ENCODE measurements around the gene SLC9A9.

Gene SLC9A9

DNA sequence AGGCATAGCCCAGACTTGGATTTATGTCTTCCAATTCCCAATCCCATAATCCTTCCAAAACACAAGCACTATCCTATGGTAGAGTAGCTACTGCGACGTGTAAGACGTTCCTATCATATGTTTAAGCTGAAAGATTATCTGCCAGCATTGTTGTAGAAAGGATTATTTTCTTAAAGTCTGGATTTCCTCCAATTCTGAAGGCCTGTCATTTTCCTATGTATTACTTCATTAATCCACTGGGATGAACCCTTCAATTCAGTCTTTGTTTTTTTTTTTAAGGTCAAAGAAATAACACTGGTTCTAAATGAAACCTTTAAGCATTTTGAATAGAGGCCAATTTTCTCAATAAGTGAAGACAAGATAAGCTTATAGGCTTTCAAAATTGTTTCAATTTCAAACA, 289.0 kb downstream of the SLC9A9 start:
- DNase-seq (ENCODE audit: low read depth) = no peak

DNA sequence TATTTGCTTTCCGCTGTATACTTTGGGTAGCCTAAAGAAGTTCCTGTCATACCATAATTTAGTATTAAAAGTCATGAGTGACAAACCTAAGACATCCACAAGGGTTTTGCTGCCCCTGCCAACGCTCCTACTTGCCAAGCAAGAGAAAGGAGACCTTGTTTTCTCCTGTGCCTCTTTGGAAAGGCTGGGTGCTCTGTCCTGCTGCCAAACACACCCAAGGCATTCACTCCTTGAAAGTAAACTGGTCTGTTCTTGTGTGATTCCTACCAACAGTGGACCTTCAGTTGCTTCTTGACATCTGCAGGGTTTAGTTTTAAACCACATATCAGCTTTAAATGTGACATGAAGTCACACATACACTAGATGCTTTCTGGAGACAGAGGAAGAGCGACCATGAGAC, 295.4 kb downstream of the SLC9A9 start:
- DNase-seq (ENCODE audit: low read depth) = no peak

DNA sequence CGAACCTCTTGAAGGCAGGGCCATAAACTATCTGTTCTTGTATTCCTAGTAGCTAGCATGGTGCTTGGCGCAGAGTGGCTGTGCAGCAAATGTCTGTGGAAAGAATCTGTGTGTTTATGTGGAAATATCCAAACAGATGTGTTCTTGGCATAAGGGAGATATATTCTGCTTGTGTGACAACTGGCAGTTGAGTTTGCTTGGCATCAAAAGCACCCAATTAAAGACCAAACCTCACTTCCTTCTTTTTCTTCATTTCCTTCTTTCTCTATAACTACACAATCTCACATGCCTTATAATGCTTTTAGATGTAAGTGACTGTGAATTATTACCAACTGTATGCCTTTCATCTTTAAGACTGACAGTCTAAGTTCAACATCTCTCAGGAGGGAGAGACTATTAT, 296.5 kb downstream of the SLC9A9 start:
- no peak for DNase-seq (ENCODE audit: low read depth)

DNA sequence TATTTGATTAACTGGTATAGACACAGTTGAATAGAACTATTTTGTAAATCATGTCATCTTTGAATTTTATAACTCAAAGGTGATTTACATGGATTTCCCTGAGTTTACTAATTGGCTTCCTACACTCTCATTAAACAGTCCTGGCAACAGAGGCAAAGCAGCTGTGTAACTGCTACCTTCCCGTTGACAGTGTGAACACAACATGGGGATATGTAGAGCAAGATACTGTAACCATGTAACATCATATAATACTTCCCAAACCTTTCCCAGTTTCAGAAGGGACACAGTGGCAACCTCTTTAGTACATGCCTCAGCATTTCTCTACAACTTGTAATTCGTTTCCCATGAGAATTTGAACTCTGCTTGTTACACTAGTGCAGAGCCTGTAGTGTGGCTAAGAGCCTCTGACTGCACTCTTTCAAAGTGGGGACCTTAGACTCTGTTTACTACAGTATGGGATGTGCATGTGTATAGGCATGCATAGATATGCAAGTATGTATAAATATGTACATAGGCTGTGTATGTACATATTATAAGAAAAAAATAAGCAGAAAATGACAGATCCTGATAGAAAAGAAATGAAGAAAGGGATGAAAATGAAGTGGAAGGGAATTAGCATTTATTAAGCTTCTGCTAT, 299.3 kb downstream of the SLC9A9 start:
- DNase-seq (ENCODE audit: low read depth) = no peak

DNA sequence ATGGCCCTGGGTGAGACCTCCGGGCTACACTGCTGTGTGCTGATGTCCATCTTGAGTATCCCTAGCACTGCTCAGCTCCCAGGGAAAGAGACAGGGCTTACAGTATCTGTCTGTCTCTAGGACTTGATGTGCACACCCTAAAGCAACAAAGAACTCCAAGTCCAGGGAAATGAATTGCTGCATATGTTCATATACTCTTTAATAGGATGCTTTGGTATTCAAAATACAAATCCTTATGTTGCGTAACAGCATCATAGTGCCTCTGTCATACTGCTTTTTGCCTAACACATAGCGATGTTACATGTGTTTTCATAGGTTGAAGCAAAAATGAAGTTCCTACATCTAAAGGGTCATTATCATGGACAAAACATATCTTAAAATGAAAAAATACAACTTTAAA, 299.9 kb downstream of the SLC9A9 start:
- DNase-seq (ENCODE audit: low read depth) = no peak

DNA sequence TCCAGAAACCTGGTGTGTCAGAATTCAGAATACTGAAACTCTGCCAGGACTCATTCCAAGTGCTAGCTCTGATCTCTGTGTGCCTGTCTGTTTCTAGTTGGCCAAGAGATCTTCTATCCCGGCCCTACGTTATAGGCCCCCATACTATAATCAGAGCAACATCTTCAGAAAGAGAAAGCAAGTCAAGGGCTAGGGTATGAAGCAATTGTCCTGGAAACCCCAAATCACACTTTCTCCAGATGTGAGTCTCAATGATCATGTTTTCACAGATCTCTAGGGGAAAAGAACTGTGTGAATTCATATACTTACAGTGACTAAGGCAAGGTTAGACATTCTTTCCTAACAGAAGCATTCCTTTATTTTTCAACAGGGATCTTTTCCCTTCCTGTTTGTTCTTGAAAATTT, 309.7 kb downstream of the SLC9A9 start:
- DNase-seq (ENCODE audit: low read depth) = peak; percentile 9

DNA sequence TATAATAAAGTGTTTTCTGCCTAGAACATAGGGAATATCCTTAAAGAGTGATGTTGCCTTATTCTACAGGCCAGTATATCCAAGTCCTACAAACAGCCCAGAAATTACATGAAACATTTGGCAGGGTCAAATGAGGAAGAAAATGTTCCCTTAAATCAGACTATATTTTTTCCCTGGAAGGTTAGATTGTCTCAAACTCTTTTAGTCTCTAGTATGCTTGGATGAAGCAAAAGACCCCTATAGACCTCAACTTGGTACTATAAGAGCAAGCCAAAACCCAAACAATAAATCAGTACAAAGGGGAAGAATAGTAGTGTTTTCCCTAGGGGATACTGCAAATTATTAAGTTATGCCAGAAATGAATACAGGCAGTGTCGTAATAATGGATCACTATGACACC, 310.2 kb downstream of the SLC9A9 start:
- no peak for DNase-seq (ENCODE audit: low read depth)

DNA sequence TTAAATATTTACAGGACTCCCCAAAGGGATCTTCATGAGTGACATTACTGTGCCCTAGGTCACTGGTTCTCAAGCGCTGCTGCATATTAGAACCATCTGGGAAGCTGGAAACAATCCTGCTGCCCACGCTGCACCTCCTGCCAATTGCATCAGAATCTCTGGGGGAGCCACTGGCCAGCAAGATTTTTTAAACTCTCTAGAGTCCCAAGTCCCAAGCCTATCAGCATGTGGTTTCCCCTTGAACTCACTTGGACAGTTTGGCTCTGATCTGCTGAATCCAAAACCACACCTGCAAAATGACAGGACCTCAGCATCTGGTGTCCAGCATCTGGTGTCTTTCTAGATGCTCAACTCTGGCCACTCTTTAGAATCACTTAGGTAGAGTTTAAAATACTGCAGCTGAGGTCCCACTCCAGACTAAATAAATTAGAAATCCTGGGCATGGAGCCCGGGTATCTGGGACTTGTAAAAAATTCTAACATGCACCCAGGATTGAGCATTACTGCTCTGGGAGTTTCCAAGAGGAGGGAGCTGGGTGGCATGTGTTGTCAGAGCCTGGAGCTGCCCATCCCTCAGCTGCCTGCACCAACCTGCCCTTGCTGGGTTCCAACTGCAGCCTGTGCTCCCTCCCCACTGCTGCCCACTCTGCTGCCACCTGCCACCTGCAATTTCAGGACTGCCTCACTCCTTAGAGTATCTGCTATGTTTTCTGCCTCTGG, 311.3 kb downstream of the SLC9A9 start:
- DNase-seq (ENCODE audit: low read depth) = peak; percentile 34

DNA sequence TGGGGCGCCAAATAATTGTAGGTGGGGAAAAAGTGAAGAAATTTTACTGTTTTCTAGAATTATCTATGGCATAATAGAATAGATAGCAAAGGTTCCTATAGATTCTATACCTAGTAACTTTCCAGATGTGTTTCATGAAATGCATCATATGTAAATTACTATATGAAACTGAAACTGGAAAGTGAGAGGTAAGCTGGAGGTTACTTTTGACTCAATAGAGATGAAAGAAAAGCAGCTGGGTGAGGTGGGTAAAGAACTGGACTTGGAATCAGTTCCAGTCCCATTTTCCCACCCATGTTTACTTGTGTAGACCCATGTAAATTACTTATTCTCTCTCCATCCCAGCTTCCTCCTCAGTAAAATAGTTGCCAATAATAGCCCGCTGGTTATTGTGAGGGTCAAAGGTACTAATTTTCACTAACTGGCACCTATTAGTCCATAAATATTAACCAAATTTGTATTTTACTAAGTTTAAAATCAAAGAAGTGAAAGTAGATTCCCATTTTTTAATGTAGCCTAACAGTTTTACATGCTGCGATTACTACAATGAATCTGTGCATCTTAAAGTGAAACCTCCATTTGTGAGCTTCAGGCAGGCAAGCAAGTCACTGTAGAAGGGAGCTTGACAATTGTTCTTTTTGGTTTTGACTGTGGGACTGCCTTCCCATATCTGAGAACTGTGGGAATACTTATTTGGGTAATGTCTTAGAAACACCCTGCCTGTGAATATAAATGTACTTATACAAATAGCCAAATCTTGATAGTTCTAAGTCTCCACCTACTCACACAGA, 312.1 kb downstream of the SLC9A9 start:
- no peak for DNase-seq (ENCODE audit: low read depth)

DNA sequence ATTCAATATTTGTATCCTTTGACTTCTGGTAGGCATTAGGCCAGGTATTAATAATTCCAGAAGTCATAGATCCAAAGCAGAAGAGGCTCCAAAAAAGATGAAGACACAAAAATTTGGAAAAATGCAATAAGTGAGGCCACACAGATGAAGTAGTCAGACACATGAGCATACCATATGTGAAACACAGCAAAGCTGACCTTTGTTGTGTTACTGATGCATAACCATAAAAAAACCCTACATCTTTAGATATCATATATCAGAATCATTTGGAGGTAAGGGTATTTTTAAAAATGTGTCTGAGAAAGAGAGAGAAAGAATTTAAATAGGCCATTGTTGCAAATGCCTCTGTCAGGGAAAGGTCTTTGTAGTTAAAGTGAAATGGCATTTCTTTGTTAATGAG, 314.9 kb downstream of the SLC9A9 start:
- no peak for DNase-seq (ENCODE audit: low read depth)

DNA sequence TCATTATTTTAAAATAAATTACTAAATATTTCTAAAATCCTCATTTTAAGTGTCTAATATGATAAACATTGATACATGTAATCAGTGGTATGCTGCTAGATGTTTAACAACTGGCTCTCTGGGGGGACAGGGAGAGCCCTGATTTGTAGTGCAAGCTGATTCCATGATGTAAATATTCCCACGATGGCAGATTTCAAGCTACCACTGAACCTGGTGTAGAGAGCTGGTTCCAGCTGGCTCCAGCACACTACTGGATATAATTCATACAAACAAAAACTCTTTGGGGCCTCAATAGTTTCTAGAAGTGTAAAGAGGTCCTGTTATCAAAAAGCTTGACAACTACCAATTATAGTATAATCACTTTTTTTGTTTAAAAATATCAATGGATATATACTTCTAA, 316.2 kb downstream of the SLC9A9 start:
- no peak for DNase-seq (ENCODE audit: low read depth)

DNA sequence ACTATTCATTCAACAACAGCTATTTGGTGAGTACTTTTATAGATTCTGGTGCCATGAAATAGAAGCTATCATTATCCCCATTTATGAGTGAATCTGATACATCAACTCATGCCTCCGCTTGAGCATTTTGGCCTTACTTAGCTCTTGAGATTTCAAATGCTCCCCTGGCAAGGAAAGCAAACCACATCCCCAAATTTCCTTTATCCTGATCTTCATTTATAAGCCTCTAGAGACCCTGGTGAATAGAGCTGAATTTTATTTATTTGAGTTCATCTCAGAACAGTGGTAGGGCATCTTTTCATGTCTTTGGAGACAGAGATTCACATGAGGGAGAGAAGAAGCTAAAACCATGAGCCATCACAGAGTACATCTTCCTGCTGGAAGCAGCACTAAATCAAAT, 317.2 kb downstream of the SLC9A9 start:
- no peak for DNase-seq (ENCODE audit: low read depth)

DNA sequence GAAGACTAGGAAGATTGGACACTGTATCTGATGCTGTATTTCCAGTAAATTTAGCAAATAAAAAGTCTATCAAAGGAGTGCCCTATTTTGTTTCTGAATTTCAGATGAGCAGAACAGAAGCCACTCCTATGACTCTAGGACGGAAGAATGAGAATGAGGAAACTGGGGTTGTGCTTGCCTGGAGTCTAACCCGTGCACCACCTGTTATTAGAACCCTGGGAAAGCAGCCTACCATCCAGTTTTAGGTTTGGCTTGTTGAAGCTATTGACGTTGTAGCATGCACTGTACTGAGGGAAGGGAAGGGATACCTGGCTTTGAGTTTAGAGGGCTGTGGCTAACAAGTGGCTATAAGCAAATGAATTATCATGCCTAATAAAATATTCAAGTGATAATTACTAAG, 318.5 kb downstream of the SLC9A9 start:
- no peak for DNase-seq (ENCODE audit: low read depth)

DNA sequence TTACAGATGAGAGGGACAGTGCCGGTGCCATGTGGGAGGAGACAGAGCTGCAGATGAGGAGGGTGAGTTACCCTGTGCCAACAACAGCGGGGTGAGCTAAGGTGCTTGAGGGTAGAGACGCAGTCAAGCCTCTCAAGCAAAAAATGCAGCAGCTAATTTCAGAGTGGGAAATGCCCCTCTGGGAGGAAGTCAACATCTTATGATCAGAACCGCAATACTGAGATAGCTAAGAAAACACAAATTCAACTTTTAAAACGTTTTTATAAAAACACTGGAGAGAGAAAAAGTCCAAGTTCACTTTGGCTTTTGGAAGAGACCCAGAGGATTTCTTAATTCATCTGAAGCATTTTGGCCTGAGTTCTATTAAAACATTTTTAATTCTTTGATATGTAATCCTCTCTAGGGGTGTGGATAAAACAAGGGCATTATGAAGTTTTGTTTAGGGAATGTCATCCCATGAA, 319.2 kb downstream of the SLC9A9 start:
- DNase-seq (ENCODE audit: low read depth) = no peak

DNA sequence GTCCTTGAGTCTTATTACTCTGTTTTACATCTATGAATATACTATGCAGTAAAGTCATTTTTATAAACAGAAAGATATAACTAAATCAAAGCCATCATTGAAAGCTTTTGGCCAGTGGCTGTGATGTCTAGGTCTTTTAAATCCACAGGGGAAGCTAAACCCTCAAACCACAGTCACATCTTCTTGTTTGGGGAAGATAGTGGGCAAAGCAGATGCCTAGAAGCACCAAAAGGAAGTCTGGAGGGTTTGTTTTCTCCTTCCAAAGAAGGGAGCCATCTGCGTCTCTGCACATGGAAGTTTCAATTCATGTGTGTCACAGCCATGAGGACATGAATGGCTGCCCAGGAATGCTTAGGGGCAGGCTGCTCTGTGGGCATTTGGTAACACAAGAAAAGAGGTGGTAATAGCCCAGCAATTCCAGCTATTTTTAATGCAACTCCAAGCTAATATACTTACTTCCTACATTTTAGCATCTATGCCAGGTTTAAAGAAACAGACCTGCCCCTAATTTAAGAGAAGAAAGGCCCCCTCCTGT, 322.2 kb downstream of the SLC9A9 start:
- peak; percentile 23 for DNase-seq (ENCODE audit: low read depth)

DNA sequence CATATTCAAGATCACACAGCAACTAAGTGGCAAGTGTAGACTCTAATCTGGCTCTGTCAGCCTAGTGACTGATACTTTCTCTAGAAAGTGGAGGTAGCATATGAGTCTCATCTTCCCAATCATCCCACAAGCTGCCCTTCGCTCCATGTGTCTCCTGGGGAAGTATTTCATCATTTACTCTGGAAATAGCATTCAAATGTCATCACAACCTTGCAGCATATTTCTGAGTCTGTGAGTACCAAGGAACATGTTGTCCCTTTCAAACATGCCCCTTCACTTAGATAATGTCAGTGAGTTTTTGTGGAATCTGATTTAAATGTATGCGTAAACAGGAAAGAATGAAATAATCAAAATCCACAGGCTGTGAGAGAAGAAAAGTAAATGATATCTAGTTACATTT, 322.9 kb downstream of the SLC9A9 start:
- DNase-seq (ENCODE audit: low read depth) = peak; percentile 48

DNA sequence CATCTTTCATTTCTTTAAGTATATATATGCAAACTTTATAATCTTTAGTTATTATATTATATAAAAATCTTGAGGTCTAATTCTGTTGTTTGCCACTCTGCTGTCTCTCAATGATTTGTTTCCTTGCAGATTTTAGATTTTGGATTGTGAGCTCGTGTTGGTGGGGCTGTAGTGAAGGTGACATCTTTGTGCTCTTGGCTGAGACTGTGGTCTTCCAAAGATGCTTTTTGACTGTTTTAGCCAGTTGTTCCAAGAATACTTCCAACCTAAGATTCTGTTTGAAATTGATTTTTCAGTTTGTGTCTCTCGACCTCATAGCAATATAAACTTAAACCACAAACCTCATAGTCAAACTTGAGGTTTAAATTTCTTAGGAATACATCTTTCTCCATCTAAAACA, 326.5 kb downstream of the SLC9A9 start:
- no peak for DNase-seq (ENCODE audit: low read depth)

DNA sequence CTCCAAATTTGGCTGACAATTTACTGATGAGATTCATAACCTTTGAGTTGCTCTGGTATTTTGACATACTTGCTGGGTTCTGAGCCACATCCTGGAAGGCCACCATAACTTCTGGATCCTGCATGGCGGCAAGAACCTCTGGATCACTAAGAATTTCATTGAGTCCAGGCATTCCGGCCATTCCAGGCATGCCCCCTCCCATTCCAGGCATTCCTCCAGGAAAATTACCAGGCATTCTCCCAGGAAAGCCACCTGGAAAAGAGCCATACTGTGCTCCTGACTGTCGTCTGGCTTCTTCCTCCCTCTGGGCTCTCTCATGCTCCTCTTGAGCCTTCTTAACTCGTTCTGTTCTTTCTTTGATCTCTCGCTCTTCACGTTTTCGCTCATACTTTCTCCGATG, 331.1 kb downstream of the SLC9A9 start:
- DNase-seq (ENCODE audit: low read depth) = peak; percentile 34

DNA sequence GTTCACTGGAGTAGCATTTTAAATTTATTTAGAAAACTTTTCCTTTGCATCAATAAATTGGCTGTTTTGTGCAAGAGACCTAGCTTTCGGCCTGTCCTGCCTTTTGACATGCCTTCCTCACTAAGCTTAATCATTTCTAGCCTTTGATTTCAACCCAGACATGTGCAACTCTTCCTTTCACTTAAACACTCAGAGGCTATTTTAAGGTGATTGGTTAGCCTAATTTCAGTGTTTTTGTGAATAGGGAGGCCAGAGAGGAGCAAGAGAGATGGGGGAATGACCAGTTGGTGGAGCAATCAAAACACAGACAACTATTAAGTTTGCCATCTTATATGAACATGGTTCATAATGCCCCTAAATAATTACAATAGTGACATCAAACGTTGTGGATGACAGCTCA, 333.4 kb downstream of the SLC9A9 start:
- DNase-seq (ENCODE audit: low read depth) = no peak

DNA sequence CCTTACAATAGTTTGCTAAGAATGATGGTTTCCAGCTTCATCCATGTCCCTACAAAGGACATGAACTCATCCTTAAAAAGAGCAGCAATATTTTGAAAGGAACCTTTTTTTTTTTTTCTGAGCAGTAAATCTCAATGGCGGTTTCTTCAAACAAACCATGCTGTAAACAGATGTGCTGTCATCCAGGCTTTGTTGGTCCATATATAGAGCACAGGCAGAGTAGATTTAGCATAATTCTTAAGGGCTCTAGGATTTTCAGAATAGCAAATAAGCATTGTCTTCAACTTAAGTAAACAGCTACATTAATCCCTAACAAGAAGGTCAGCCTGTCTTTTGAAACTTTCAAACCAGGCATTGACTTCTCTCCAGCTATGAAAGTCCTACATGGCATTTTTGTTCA, 334.2 kb downstream of the SLC9A9 start:
- DNase-seq (ENCODE audit: low read depth) = no peak

DNA sequence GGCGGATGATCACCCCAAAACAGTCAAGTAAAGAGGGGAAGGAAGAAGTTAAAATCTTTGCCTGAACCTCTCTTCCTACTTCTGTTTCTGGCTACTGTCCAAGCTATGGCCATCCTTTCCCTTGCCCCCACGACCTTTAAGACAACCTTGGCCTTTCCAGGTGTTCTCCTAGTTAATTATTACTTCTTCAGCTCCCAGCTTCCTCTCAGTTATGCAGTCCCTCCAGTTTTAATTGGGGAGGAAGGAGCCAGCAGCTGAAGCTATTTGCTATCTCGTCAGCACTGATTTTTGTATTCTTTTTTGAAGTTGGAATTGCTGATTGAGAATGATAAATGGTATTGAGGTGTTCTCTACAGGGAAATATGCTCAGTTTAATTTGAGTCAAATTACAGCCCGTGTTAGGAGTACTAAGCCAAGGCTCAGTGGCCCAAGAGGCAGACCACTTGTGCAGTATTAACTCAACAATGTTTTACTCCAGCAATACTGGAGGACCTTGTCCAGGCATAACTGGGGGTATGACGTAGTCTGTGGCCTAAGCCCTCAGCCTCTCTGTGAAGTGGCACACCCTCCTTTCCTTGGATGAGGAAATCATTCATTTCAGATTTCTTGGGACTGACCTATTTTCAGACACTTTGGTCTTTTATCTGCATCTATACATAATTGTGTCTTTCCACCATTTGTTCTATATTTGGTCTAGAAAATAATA, 336.9 kb downstream of the SLC9A9 start:
- DNase-seq (ENCODE audit: low read depth) = no peak

DNA sequence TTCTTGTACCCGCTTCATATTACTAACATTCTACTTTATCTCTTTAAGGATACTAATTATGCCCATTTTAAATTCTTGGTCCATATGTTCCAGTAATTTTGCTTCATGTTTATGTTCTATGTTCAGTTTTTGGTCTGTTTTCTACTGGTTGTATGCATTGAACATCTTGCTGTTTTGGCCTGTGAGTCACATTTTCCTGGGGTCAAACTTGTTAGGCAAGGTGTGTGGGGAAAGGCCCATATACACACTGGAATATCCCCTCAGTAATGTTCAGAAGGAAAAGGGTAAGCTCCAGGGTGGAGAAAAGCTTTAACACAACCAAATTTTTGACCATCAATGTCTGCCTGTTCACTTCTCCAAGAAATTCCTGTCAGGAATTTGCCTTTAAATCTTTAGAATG, 337.7 kb downstream of the SLC9A9 start:
- no peak for DNase-seq (ENCODE audit: low read depth)

Measured in EH (cell line).